ENCODE data around the gene TUFT1. TPM values are rescaled to one million over a fixed set of nuclear protein-coding genes. Genes with fewer than 3 reads are reported as not detected.

The TUFT1 gene
- 14.5 to 18.0 TPM (median 15.5 TPM) in 5 replicates for total RNA-seq (2022; extraction: Qiagen RNA extraction; ENCODE audit: low read depth)

GRCh38 chr1:151540021-151540981 lies at the start of gene TUFT1:
TUFT1 (plus strand) TSS chr1:151540309; CDS start chr1:151540367, 58 bp downstream.

GRCh38 chr1:151510957-151511635 lies 29.0 kb upstream of the TUFT1 start, which contains the start of gene CGN:
CGN (plus strand) TSS chr1:151511387; CDS start chr1:151518520, 7,133 bp downstream.

GRCh38 chr1:151611832-151612500 lies 71.9 kb downstream of the TUFT1 start, which contains the start of gene SNX27:
SNX27 (plus strand) TSS chr1:151612050; CDS start chr1:151612202, 152 bp downstream.

Other genes starting within 250 kb of the TUFT1 start
- 25.1 to 32.4 TPM (median 30.0 TPM) in 5 replicates for gene PI4KB, start 212.9 kb upstream of the TUFT1 start, total RNA-seq (2022; extraction: Qiagen RNA extraction; ENCODE audit: low read depth)
- gene RFX5, start 193.1 kb upstream of the TUFT1 start, total RNA-seq (2022; extraction: Qiagen RNA extraction; ENCODE audit: low read depth) = 27.6 to 30.8 TPM (median 29.7 TPM) in 5 replicates
- gene SELENBP1, start 167.6 kb upstream of the TUFT1 start, total RNA-seq (2022; extraction: Qiagen RNA extraction; ENCODE audit: low read depth) = 5.8 to 6.2 TPM (median 5.8 TPM) in 5 replicates
- gene PSMB4, start 140.7 kb upstream of the TUFT1 start, total RNA-seq (2022; extraction: Qiagen RNA extraction; ENCODE audit: low read depth) = 376 to 425 TPM (median 399 TPM) in 5 replicates
- gene POGZ, start 80.8 kb upstream of the TUFT1 start, total RNA-seq (2022; extraction: Qiagen RNA extraction; ENCODE audit: low read depth) = 21.4 to 24.5 TPM (median 22.2 TPM) in 5 replicates
- gene CGN, start 28.9 kb upstream of the TUFT1 start, total RNA-seq (2022; extraction: Qiagen RNA extraction; ENCODE audit: low read depth) = 1.2 to 1.5 TPM (median 1.3 TPM) in 5 replicates
- gene SNX27, start 71.7 kb downstream of the TUFT1 start, total RNA-seq (2022; extraction: Qiagen RNA extraction; ENCODE audit: low read depth) = 8.6 to 10.3 TPM (median 9.5 TPM) in 5 replicates
- gene CELF3, start 176.5 kb downstream of the TUFT1 start, total RNA-seq (2022; extraction: Qiagen RNA extraction; ENCODE audit: low read depth) = 0.03 TPM in 1 of 5 replicates, not detected in the others
- not detected in 5 replicates for gene RIIAD1, start 181.2 kb downstream of the TUFT1 start, total RNA-seq (2022; extraction: Qiagen RNA extraction; ENCODE audit: low read depth)
- 71.6 to 87.0 TPM (median 84.6 TPM) in 5 replicates for gene MRPL9, start 223.2 kb downstream of the TUFT1 start, total RNA-seq (2022; extraction: Qiagen RNA extraction; ENCODE audit: low read depth)

Data from A549 treated with DMSO at 1 μM for 4 hours (cell line).